ENCODE results near the gene NACC2. TPM values are rescaled to one million over a fixed set of nuclear protein-coding genes. Genes with fewer than 3 reads are reported as not detected.

The NACC2 gene
- total and polyA plus RNA-seq, 4 donors = 4.8 to 17.8 (median 8.8) TPM

DNA sequence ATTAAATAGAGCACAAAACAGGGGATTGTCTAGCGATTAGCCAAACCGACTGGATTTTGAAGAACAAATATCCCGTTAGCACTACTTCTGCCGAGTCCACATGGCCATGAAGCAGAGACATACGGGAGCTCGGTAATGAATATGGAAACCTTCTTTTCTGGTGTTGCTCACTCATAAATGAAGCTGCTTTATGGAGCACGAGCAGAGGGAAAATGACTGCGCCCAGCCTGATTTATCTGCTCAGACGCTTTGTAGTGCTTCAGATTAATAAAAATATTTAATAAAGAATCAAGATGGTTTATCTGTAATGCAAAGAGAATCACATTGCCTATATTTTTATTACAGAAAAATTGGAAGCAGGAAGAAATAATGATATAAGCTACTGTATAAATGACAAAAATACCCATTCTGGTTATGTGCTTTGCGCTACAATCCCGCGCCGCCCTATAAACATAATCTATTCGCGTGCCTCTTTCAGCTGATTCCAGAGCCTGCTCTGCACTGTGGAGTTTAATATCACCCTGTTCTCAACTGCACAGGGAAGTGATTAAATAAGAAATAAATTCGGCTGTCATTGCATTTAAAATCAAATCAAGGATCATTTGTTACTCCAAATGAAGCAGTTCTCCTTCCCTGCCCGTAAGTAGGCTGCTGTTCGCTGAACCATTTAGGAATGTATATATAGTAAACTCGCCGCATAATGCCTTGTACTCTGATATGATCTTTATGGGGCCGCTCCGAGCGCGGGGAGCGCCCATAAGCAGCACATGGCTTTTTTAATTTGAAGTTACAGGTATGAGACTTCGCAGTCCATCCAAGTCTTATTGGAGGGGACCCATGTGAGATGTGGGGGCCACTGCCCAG lies 111.6 kb downstream of the NACC2 start:
- Histone ChIP-seq H3K9ac (ENCODE audit: low read depth in 1 of 2, low read length in 2 of 2) (no peak overlapping the region), H3K27me3 (ENCODE audit: control insufficient read depth in 4 of 4, insufficient read depth in 4 of 4, low read length in 3 of 4) (no peaks in the 10 kb centered on the region), H3K27ac (ENCODE audit: low read depth in 1 of 2, low read length in 2 of 2) (no peak overlapping the region), H3K9me3 (ENCODE audit: control insufficient read depth in 4 of 4, low read length in 3 of 4) (no peaks in the 10 kb centered on the region), H3K4me3 (ENCODE audit: low read depth in 1 of 3, low read length in 3 of 3) (no peak overlapping the region), H3K36me3 (ENCODE audit: control insufficient read depth in 4 of 4, insufficient read depth in 3 of 4, low read depth in 1 of 4, low read length in 3 of 4) (no peaks in the 10 kb centered on the region), H3K4me1 (ENCODE audit: control insufficient read depth in 4 of 4, insufficient read depth in 4 of 4, low read length in 3 of 4) (peaks cover 2 to 4% (median 4%) of the 10 kb centered on the region in 4 donors)
- 84% methylated on average over 26 of the region's 26 CpGs for WGBS
- no peak for TF ChIP-seq EGR1 (IDR thresholded peaks at IDR 0.05; ENCODE audit: low read depth in 2 of 2)
- TF ChIP-seq TAF1 (conservative IDR thresholded peaks at IDR 0.05) = no peak
- TF ChIP-seq YY1 (IDR thresholded peaks at IDR 0.05) = no peak
- DNase-seq (ENCODE audit: low spot score) = no peak

DNA sequence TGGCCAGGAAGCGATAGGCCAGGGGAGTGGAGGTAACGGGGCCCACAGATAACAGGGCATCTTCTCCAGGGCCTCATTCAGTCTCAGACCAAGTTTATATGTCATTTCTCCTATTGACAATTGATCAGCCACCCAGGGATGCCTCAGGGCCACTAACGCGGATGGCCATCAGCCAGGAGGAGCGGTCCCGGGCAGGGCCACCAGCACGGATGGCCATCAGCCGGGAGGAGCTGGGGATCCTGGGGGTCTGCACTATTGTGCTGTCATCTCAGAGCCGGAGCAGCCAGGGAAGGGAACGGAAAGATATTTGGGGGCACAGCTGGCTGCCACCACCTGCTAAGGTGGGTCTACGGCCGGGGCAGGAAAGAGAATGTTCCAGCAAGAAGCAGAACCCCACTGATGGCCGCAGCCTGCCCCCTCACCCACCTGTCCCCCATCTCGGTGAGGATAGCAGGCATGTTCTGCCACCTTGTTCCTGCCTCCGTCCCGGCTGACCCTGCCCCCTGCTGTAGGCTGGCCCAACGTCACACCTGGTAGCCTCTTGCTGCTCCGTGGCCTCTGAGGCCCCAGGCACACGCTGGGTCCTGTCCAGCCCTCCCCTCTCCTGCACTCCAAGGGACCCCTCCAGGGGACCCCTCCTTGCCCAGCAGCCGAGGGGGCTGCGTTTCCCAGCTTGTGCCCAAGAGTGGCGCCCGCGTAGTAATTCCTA lies 112.4 kb downstream of the NACC2 start:
- Histone ChIP-seq H3K9ac (ENCODE audit: low read depth in 1 of 2, low read length in 2 of 2) (no peak overlapping the region), H3K4me1 (ENCODE audit: control insufficient read depth in 4 of 4, insufficient read depth in 4 of 4, low read length in 3 of 4) (peaks cover 2 to 4% (median 4%) of the 10 kb centered on the region in 4 donors), H3K4me3 (ENCODE audit: low read depth in 1 of 3, low read length in 3 of 3) (no peak overlapping the region), H3K27ac (ENCODE audit: low read depth in 1 of 2, low read length in 2 of 2) (no peak overlapping the region), H3K9me3 (ENCODE audit: control insufficient read depth in 4 of 4, low read length in 3 of 4) (no peaks in the 10 kb centered on the region), H3K36me3 (ENCODE audit: control insufficient read depth in 4 of 4, insufficient read depth in 3 of 4, low read depth in 1 of 4, low read length in 3 of 4) (no peaks in the 10 kb centered on the region), H3K27me3 (ENCODE audit: control insufficient read depth in 4 of 4, insufficient read depth in 4 of 4, low read length in 3 of 4) (no peaks in the 10 kb centered on the region)
- no peak for DNase-seq (ENCODE audit: low spot score)
- 85% methylated on average over 24 of the region's 24 CpGs for WGBS
- TF ChIP-seq YY1 (IDR thresholded peaks at IDR 0.05) (no peak), GABPA (IDR thresholded peaks at IDR 0.05 in 1 of 2, conservative IDR thresholded peaks at IDR 0.05 in 1 of 2) (no peak), HNF4A (conservative IDR thresholded peaks at IDR 0.05) (no peak), RXRA (IDR thresholded peaks at IDR 0.05) (no peak), JUND (IDR thresholded peaks at IDR 0.05) (no peak), ATF3 (IDR thresholded peaks at IDR 0.05) (no peak), SP1 (IDR thresholded peaks at IDR 0.05) (no peak), TAF1 (conservative IDR thresholded peaks at IDR 0.05) (no peak), CTCF (IDR thresholded peaks at IDR 0.05; ENCODE audit: low read depth, low read length, missing input control) (no peak), HNF4G (IDR thresholded peaks at IDR 0.05) (no peak), EGR1 (IDR thresholded peaks at IDR 0.05; ENCODE audit: low read depth in 2 of 2) (no peak), FOXA2 (IDR thresholded peaks at IDR 0.05) (no peak), FOXA1 (IDR thresholded peaks at IDR 0.05) (no peak), REST (IDR thresholded peaks at IDR 0.05) (no peak), RAD21 (IDR thresholded peaks at IDR 0.05) (no peak), NR2F2 (IDR thresholded peaks at IDR 0.05) (no peak)
- TF ChIP-seq, protein P1, sequence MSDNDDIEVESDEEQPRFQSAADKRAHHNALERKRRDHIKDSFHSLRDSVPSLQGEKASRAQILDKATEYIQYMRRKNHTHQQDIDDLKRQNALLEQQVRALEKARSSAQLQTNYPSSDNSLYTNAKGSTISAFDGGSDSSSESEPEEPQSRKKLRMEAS (IDR thresholded peaks at IDR 0.05) = no peak
- TF ChIP-seq, protein P2, sequence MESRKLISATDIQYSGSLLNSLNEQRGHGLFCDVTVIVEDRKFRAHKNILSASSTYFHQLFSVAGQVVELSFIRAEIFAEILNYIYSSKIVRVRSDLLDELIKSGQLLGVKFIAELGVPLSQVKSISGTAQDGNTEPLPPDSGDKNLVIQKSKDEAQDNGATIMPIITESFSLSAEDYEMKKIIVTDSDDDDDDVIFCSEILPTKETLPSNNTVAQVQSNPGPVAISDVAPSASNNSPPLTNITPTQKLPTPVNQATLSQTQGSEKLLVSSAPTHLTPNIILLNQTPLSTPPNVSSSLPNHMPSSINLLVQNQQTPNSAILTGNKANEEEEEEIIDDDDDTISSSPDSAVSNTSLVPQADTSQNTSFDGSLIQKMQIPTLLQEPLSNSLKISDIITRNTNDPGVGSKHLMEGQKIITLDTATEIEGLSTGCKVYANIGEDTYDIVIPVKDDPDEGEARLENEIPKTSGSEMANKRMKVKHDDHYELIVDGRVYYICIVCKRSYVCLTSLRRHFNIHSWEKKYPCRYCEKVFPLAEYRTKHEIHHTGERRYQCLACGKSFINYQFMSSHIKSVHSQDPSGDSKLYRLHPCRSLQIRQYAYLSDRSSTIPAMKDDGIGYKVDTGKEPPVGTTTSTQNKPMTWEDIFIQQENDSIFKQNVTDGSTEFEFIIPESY (IDR thresholded peaks at IDR 0.05) = no peak

Measured in liver (tissue), 9 donors.